Loucy (cell line): Measurements from ENCODE around the gene SERPINB6.

ENCODE experiments used
- CTCF ChIP-seq: fragments of 200-600 bp; sonication (generic); conservative IDR thresholded peaks from 2 replicates; pipeline ENCODE4 v1.5.1; 2014; ENCODE audit warnings: mild to moderate bottlenecking, antibody characterized with exemption, low read length
- EZH2phosphoT487 ChIP-seq: fragments of 200-600 bp; IDR thresholded peaks from 2 replicates; pipeline ENCODE4 v1.6.1; 2018; ENCODE audit warnings: antibody characterized with exemption, mild to moderate bottlenecking, moderate library complexity, borderline replicate concordance

GRCh38 chr6:2973676-2974075 lies 2.3 kb upstream of the SERPINB6 start:
- TF ChIP-seq CTCF (no peak), EZH2phosphoT487 (no peak)
